K562 (cell line): ENCODE data around the gene ELMO3. TPM values are rescaled to one million over a fixed set of nuclear protein-coding genes. Genes with fewer than 3 reads are reported as not detected.

Source experiments
- CTBP1 ChIP-seq: fragments of 450-650 bp; IDR thresholded peaks from 2 replicates; pipeline ENCODE4 v1.6.1; 2016; ENCODE audit warnings: borderline replicate concordance
- ETV6 ChIP-seq, 3 experiments: fragments of 150-350 bp in 1 of 3; sonication (generic) in 1 of 3; formaldehyde crosslinking in 1 of 3; IDR thresholded peaks; 2 replicates each; pipeline versions ENCODE4 v1.6.1 to v1.8.0; 2014 to 2022; ENCODE audit warnings: borderline replicate concordance in 2 of 3, low read depth in 2 of 3, antibody characterized with exemption in 1 of 3, low read length in 1 of 3, mild to moderate bottlenecking in 1 of 3, missing genetic modification reagents in 1 of 3
- HEY1 ChIP-seq: fragments of 250-450 bp; sonication (Bioruptor Pico); IDR thresholded peaks from 2 replicates; pipeline ENCODE4 v1.5.0; 2020; ENCODE audit warnings: mild to moderate bottlenecking, moderate library complexity, borderline replicate concordance
- KAT8 ChIP-seq: fragments of 450-650 bp; IDR thresholded peaks from 2 replicates; pipeline ENCODE4 v1.6.1; 2016; ENCODE audit warnings: low read depth, mild to moderate bottlenecking
- MXI1 ChIP-seq: IDR thresholded peaks from 2 replicates; pipeline ENCODE4 v1.6.1; 2011; ENCODE audit warnings: low read depth, mild to moderate bottlenecking, improper control_type of control experiment, low read length
- POLR3A ChIP-seq: IDR thresholded peaks from 2 replicates; pipeline ENCODE4 v1.6.1; 2011; ENCODE audit warnings: borderline replicate concordance, mild to moderate bottlenecking, moderate library complexity; ENCODE audit not compliant: insufficient read length, insufficient read depth; ENCODE audit errors: extremely low read depth
- RBFOX2 ChIP-seq: fragments of 200-400 bp; formaldehyde crosslinking; IDR thresholded peaks from 2 replicates; pipeline ENCODE4 v1.6.1; 2017; ENCODE audit warnings: low read depth, mild to moderate bottlenecking, low read length, moderate library complexity
- TEAD2 ChIP-seq: fragments of 450-650 bp; IDR thresholded peaks from 2 replicates; pipeline ENCODE4 v1.6.1; 2016; ENCODE audit warnings: missing genetic modification characterization, control low read depth, missing compliant biosample characterization
- polyA plus RNA-seq, 8 experiments: library from polyadenylated mRNA; depleted of rRNA in 4 of 8; stranded (reverse) in 5 of 8; unstranded in 3 of 8; fragments of >200 nt; fragmentation: Nextera tagmentation in 2 of 8; fragmentation: Illumina TruSeq in 1 of 8; extraction: Ambion mirVana in 2 of 8; extraction: Trizol in 1 of 8; gene quantifications; 2 replicates each; pipeline versions ENCODE4 v1.2.1 to v1.2.3, GENCODE V29; 2011 to 2014; ENCODE audit warnings: inconsistent platforms in 1 of 8, missing spikeins in 1 of 8
- total RNA-seq, 7 experiments: library from RNA; depleted of rRNA in 6 of 7; stranded (reverse); fragments of >200 nt in 6 of 7; fragmentation: Illumina TruSeq in 2 of 7; extraction: Trizol in 2 of 7; gene quantifications; 2 replicates each; pipeline versions ENCODE4 v1.2.1 to v1.2.3, GENCODE V29; 2011 to 2021; ENCODE audit warnings: low replicate concordance in 1 of 7
- TF ChIP-seq, protein P1 (sequence below): IDR thresholded peaks from 2 replicates; pipeline ENCODE4 v1.6.1; 2014; ENCODE audit warnings: antibody characterized with exemption
- TF ChIP-seq, protein P2 (sequence below): sonication (generic); formaldehyde crosslinking; IDR thresholded peaks from 2 replicates; pipeline ENCODE4 v1.8.0; 2022; ENCODE audit warnings: missing genetic modification reagents, mild to moderate bottlenecking, moderate library complexity, borderline replicate concordance
- TF ChIP-seq, protein P3 (sequence below): fragments of 450-650 bp; IDR thresholded peaks from 2 replicates; pipeline ENCODE4 v1.6.1; 2016; ENCODE audit warnings: mild to moderate bottlenecking, moderate library complexity
- TF ChIP-seq, protein P4 (sequence below): sonication (generic); formaldehyde crosslinking; IDR thresholded peaks from 2 replicates; pipeline ENCODE4 v1.8.1; 2023; ENCODE audit warnings: mild to moderate bottlenecking, missing genetic modification reagents

The ELMO3 gene
- total and polyA plus RNA-seq, 9 of the 15 experiments (the other 6 are each of a cell fraction or from before 2014, with no cell fraction given): 0.04 to 5.1 (median 1.5) TPM

DNA sequence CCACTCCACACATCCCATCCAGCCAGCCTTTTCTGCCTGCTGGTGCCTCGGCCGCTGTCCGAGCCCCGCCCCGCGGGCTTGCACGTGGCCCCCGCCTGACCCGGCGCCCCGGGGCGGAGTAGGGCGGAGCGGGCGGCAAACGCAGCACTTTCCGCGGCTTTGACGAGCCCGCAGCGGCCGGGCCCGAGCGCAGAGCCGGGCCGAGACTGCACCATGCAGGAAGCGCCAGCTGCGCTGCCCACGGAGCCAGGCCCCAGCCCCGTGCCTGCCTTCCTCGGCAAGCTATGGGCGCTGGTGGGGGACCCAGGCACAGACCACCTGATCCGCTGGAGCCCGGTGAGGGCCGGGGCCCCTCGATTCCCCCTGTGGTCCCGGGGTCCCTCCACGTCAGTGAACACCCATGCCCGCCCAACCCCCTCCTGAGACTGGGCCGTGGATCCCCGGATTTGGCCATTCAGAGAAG, 34.3 kb upstream of the ELMO3 start, which contains the start of gene HSF4 (continued):
- no peak for TF ChIP-seq ETV6 (IDR thresholded peaks at IDR 0.05; ENCODE audit: borderline replicate concordance in 1 of 2, low read depth in 2 of 2, low read length in 1 of 2)
- TF ChIP-seq ETV6 (CRISPR knock-in tag; IDR thresholded peaks at IDR 0.05; ENCODE audit: borderline replicate concordance): no peak
- TF ChIP-seq, protein P1, sequence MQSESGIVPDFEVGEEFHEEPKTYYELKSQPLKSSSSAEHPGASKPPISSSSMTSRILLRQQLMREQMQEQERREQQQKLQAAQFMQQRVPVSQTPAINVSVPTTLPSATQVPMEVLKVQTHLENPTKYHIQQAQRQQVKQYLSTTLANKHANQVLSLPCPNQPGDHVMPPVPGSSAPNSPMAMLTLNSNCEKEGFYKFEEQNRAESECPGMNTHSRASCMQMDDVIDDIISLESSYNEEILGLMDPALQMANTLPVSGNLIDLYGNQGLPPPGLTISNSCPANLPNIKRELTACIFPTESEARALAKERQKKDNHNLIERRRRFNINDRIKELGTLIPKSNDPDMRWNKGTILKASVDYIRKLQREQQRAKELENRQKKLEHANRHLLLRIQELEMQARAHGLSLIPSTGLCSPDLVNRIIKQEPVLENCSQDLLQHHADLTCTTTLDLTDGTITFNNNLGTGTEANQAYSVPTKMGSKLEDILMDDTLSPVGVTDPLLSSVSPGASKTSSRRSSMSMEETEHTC: peak; percentile 60; the same call in 1 of the 2 replicates
- TF ChIP-seq CTBP1: peak; percentile 71; the same call in 1 of the 2 replicates
- TF ChIP-seq, protein P2, sequence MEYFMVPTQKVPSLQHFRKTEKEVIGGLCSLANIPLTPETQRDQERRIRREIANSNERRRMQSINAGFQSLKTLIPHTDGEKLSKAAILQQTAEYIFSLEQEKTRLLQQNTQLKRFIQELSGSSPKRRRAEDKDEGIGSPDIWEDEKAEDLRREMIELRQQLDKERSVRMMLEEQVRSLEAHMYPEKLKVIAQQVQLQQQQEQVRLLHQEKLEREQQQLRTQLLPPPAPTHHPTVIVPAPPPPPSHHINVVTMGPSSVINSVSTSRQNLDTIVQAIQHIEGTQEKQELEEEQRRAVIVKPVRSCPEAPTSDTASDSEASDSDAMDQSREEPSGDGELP (CRISPR knock-in tag): peak; percentile 50; the same call in 1 of the 2 replicates
- TF ChIP-seq RBFOX2: peak; percentile 71
- TF ChIP-seq, protein P3, sequence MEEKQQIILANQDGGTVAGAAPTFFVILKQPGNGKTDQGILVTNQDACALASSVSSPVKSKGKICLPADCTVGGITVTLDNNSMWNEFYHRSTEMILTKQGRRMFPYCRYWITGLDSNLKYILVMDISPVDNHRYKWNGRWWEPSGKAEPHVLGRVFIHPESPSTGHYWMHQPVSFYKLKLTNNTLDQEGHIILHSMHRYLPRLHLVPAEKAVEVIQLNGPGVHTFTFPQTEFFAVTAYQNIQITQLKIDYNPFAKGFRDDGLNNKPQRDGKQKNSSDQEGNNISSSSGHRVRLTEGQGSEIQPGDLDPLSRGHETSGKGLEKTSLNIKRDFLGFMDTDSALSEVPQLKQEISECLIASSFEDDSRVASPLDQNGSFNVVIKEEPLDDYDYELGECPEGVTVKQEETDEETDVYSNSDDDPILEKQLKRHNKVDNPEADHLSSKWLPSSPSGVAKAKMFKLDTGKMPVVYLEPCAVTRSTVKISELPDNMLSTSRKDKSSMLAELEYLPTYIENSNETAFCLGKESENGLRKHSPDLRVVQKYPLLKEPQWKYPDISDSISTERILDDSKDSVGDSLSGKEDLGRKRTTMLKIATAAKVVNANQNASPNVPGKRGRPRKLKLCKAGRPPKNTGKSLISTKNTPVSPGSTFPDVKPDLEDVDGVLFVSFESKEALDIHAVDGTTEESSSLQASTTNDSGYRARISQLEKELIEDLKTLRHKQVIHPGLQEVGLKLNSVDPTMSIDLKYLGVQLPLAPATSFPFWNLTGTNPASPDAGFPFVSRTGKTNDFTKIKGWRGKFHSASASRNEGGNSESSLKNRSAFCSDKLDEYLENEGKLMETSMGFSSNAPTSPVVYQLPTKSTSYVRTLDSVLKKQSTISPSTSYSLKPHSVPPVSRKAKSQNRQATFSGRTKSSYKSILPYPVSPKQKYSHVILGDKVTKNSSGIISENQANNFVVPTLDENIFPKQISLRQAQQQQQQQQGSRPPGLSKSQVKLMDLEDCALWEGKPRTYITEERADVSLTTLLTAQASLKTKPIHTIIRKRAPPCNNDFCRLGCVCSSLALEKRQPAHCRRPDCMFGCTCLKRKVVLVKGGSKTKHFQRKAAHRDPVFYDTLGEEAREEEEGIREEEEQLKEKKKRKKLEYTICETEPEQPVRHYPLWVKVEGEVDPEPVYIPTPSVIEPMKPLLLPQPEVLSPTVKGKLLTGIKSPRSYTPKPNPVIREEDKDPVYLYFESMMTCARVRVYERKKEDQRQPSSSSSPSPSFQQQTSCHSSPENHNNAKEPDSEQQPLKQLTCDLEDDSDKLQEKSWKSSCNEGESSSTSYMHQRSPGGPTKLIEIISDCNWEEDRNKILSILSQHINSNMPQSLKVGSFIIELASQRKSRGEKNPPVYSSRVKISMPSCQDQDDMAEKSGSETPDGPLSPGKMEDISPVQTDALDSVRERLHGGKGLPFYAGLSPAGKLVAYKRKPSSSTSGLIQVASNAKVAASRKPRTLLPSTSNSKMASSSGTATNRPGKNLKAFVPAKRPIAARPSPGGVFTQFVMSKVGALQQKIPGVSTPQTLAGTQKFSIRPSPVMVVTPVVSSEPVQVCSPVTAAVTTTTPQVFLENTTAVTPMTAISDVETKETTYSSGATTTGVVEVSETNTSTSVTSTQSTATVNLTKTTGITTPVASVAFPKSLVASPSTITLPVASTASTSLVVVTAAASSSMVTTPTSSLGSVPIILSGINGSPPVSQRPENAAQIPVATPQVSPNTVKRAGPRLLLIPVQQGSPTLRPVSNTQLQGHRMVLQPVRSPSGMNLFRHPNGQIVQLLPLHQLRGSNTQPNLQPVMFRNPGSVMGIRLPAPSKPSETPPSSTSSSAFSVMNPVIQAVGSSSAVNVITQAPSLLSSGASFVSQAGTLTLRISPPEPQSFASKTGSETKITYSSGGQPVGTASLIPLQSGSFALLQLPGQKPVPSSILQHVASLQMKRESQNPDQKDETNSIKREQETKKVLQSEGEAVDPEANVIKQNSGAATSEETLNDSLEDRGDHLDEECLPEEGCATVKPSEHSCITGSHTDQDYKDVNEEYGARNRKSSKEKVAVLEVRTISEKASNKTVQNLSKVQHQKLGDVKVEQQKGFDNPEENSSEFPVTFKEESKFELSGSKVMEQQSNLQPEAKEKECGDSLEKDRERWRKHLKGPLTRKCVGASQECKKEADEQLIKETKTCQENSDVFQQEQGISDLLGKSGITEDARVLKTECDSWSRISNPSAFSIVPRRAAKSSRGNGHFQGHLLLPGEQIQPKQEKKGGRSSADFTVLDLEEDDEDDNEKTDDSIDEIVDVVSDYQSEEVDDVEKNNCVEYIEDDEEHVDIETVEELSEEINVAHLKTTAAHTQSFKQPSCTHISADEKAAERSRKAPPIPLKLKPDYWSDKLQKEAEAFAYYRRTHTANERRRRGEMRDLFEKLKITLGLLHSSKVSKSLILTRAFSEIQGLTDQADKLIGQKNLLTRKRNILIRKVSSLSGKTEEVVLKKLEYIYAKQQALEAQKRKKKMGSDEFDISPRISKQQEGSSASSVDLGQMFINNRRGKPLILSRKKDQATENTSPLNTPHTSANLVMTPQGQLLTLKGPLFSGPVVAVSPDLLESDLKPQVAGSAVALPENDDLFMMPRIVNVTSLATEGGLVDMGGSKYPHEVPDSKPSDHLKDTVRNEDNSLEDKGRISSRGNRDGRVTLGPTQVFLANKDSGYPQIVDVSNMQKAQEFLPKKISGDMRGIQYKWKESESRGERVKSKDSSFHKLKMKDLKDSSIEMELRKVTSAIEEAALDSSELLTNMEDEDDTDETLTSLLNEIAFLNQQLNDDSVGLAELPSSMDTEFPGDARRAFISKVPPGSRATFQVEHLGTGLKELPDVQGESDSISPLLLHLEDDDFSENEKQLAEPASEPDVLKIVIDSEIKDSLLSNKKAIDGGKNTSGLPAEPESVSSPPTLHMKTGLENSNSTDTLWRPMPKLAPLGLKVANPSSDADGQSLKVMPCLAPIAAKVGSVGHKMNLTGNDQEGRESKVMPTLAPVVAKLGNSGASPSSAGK: peak; percentile 81
- TF ChIP-seq MXI1: 0 out of 2 replicates have a peak, but pooled peaks have one; percentile 37
- no peak for TF ChIP-seq KAT8
- TF ChIP-seq HEY1: no peak
- TF ChIP-seq, protein P4, sequence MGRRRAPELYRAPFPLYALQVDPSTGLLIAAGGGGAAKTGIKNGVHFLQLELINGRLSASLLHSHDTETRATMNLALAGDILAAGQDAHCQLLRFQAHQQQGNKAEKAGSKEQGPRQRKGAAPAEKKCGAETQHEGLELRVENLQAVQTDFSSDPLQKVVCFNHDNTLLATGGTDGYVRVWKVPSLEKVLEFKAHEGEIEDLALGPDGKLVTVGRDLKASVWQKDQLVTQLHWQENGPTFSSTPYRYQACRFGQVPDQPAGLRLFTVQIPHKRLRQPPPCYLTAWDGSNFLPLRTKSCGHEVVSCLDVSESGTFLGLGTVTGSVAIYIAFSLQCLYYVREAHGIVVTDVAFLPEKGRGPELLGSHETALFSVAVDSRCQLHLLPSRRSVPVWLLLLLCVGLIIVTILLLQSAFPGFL (CRISPR knock-in tag): peak; percentile 64; the same call in 1 of the 2 replicates
- TF ChIP-seq TEAD2 (tag): no peak
- no peak for TF ChIP-seq POLR3A
